K562 (cell line): ENCODE results near the gene HINT2. TPM values are rescaled to one million over a fixed set of nuclear protein-coding genes. Genes with fewer than 3 reads are reported as not detected.

Experiments
- ATAC-seq: fragments of 200-7000 bp; cut with Tn5 transposase; 3 replicates; pipeline ENCODE4 v1.9.1; 2020; ENCODE audit warnings: moderate library complexity
- BruUV-seq: library from RNA; stranded (reverse); fragments of 400-500 nt; replicated peaks from 2 replicates; lab custom pipeline; 2021; lab: Mats Ljungman, UMichigan
- CTCF ChIA-PET: fragments of 300-600 bp; formaldehyde crosslinking; extraction: SDS; loops from one replicate; lab custom pipeline; 2021; ENCODE audit warnings: low intra/inter-chr PET ratio; lab: Yijun Ruan, JAX
- POLR2A ChIA-PET: fragments of 300-600, 350-650 bp; sonication (Branson Sonifier 250); formaldehyde crosslinking; extraction: SDS; loops from one replicate; lab custom pipeline; 2021; ENCODE audit warnings: antibody characterized with exemption, inconsistent platforms; lab: Yijun Ruan, JAX
- DNase-seq, 4 experiments: peaks; one replicate each; pipeline versions ENCODE4 v3.0.0 to v3.0.0-alpha.2; 2011 to 2018; ENCODE audit warnings: low spot score in 3 of 4, mixed read lengths in 3 of 4; ENCODE audit errors: extremely low read depth in 1 of 4
- FAIRE-seq: peaks from 2 replicates; lab custom pipeline; 2011; peaks lifted over from hg19 to GRCh38; lab: Jason Lieb, UNC
- H2AFZ ChIP-seq: 2 replicates; pipeline ENCODE4 v1.6.0; 2011; ENCODE audit warnings: low read depth, low read length, control low read depth, inconsistent platforms
- H3K27ac ChIP-seq: fragments of 200-600 bp; 3 replicates; pipeline ENCODE4 v1.8.0; 2011; ENCODE audit warnings: low read depth, mild to moderate bottlenecking, control low read depth, inconsistent platforms, low read length, moderate library complexity, mixed read lengths; ENCODE audit errors: extremely low read depth
- H3K27me3 ChIP-seq, 2 experiments: fragments of 300-600 bp in 1 of 2; 2 replicates in 1 of 2; 3 replicates in 1 of 2; pipeline versions ENCODE4 v1.6.0 to v1.8.0; 2011; ENCODE audit warnings: inconsistent platforms in 2 of 2, low read length in 2 of 2, mild to moderate bottlenecking in 1 of 2, mixed read lengths in 1 of 2, moderate library complexity in 1 of 2; ENCODE audit not compliant: control insufficient read depth in 2 of 2, insufficient read depth in 2 of 2
- H3K36me3 ChIP-seq: fragments of 300-600 bp; 3 replicates; pipeline ENCODE4 v1.8.0; 2011; ENCODE audit warnings: mild to moderate bottlenecking, low read length, inconsistent platforms; ENCODE audit not compliant: control insufficient read depth, insufficient read depth
- H3K4me1 ChIP-seq, 2 experiments: fragments of 200-600 bp in 1 of 2; replicated peaks in 1 of 2; 2 replicates in 1 of 2; 3 replicates in 1 of 2; pipeline versions ENCODE4 v1.5.1 to v1.8.0; 2011; ENCODE audit warnings: inconsistent platforms in 2 of 2, low read length in 2 of 2, mild to moderate bottlenecking in 1 of 2, mixed read lengths in 1 of 2, moderate library complexity in 1 of 2; ENCODE audit not compliant: control insufficient read depth in 2 of 2, insufficient read depth in 2 of 2
- H3K4me2 ChIP-seq: 2 replicates; pipeline ENCODE4 v1.6.1; 2011; ENCODE audit warnings: low read length, control low read depth, inconsistent platforms, mixed read lengths; ENCODE audit not compliant: insufficient read depth
- H3K4me3 ChIP-seq: fragments of 200-600 bp; sonication (generic), shearing (Covaris generic); 2 replicates; pipeline ENCODE4 v1.5.1; 2016; ENCODE audit warnings: control low read depth, inconsistent platforms
- H3K79me2 ChIP-seq: fragments of 200-600 bp; 3 replicates; pipeline ENCODE4 v1.8.0; 2011; ENCODE audit warnings: low read length, inconsistent platforms; ENCODE audit not compliant: control insufficient read depth, insufficient read depth
- H3K9ac ChIP-seq, 2 experiments: 2 replicates each; pipeline versions ENCODE4 v1.6.0 to v1.6.1; 2011; ENCODE audit warnings: low read depth in 2 of 2, low read length in 2 of 2, control low read depth in 1 of 2, inconsistent platforms in 1 of 2, mild to moderate bottlenecking in 1 of 2, mixed read lengths in 1 of 2; ENCODE audit not compliant: insufficient read depth in 1 of 2
- H3K9me1 ChIP-seq: one replicate; pipeline ENCODE4 v1.6.0; 2011; ENCODE audit warnings: inconsistent platforms, mild to moderate bottlenecking, low read length, moderate library complexity; ENCODE audit not compliant: control insufficient read depth, insufficient read depth
- H3K9me3 ChIP-seq: replicated peaks from 2 replicates; pipeline ENCODE4 v1.5.1; 2011; ENCODE audit warnings: low read depth, low read length, inconsistent platforms; ENCODE audit not compliant: control insufficient read depth, insufficient read depth
- H4K20me1 ChIP-seq: replicated peaks from 2 replicates; pipeline ENCODE4 v1.6.1; 2011; ENCODE audit warnings: low read length, inconsistent platforms, mixed read lengths; ENCODE audit not compliant: control insufficient read depth, insufficient read depth
- CTBP1 ChIP-seq: fragments of 450-650 bp; IDR thresholded peaks from 2 replicates; pipeline ENCODE4 v1.6.1; 2016; ENCODE audit warnings: borderline replicate concordance
- CUX1 ChIP-seq: fragments of 200-800 bp; sonication (Bioruptor generic); IDR thresholded peaks from 2 replicates; pipeline ENCODE4 v1.6.1; 2016; ENCODE audit warnings: missing genetic modification characterization, missing compliant biosample characterization
- NFIC ChIP-seq: fragments of 450-650 bp; IDR thresholded peaks from 2 replicates; pipeline ENCODE4 v1.6.1; 2017; ENCODE audit warnings: mild to moderate bottlenecking, inconsistent platforms
- TSHZ1 ChIP-seq: fragments of 250-450 bp; sonication (Bioruptor Pico); IDR thresholded peaks from 2 replicates; pipeline ENCODE4 v1.4.0; 2020; ENCODE audit warnings: mild to moderate bottlenecking, moderate library complexity
- WGBS: fragments of 100-300 bp; shearing (Covaris generic); methylation state at CpG from one replicate; pipeline ENCODE4 v1.1.6; 2016; ENCODE audit warnings: low coverage, mixed read lengths; ENCODE audit not compliant: insufficient coverage; ENCODE audit errors: missing lambda C conversion rate; 5-methylcytosine and 5-hydroxymethylcytosine counted together
- in situ Hi-C: fragments of 300-500 bp; cut with MboI; formaldehyde crosslinking; loops from 4 replicates; pipeline ENCODE4 v1.15.0; 2018; ENCODE audit warnings: inconsistent platforms, mixed read lengths
- intact Hi-C: fragments of 100-400 bp; cut with micrococcal nuclease; formaldehyde crosslinking; loops from 2 replicates; pipeline ENCODE4 v1.14.2; 2022
- polyA plus RNA-seq, 8 experiments: library from polyadenylated mRNA; depleted of rRNA in 4 of 8; stranded (reverse) in 5 of 8; unstranded in 3 of 8; fragments of >200 nt; fragmentation: Nextera tagmentation in 2 of 8; fragmentation: Illumina TruSeq in 1 of 8; extraction: Ambion mirVana in 2 of 8; extraction: Trizol in 1 of 8; gene quantifications; 2 replicates each; pipeline versions ENCODE4 v1.2.1 to v1.2.3, GENCODE V29; 2011 to 2014; ENCODE audit warnings: inconsistent platforms in 1 of 8, missing spikeins in 1 of 8
- total RNA-seq, 7 experiments: library from RNA; depleted of rRNA in 6 of 7; stranded (reverse); fragments of >200 nt in 6 of 7; fragmentation: Illumina TruSeq in 2 of 7; extraction: Trizol in 2 of 7; gene quantifications; 2 replicates each; pipeline versions ENCODE4 v1.2.1 to v1.2.3, GENCODE V29; 2011 to 2021; ENCODE audit warnings: low replicate concordance in 1 of 7

Gene HINT2
- total and polyA plus RNA-seq, 9 of the 15 experiments (the other 6 are each of a cell fraction or from before 2014, with no cell fraction given), result 5.6 to 44.1 (median 27.9) TPM

GRCh38 chr9:35811381-35812024 lies 3.3 kb downstream of the HINT2 start:
- FAIRE-seq, result no peak
- H3K4me2 ChIP-seq, result peak overlapping the region; percentile 64
- in situ Hi-C loops, result no loop called here
- TF ChIP-seq TSHZ1 (CRISPR knock-in tag), result no peak
- TF ChIP-seq NFIC, result peak; percentile 35; the same call in 1 of the 2 replicates
- no peak for TF ChIP-seq CUX1
- TF ChIP-seq CTBP1, result no peak

More at GRCh38 chr9:35811381-35812024, 3.3 kb downstream of the HINT2 start:
- 41% methylated on average over 12 of the region's 12 CpGs for WGBS
- BruUV-seq, result no TSS peak
- H3K79me2 ChIP-seq, result peaks cover 12% of the 10 kb centered on the region; the same call in 2 of the 3 replicates
- no peaks in the 10 kb centered on the region for H4K20me1 ChIP-seq
- H3K36me3 ChIP-seq, result peaks cover 26% of the 10 kb centered on the region; the same call in 1 of the 3 replicates
- ATAC-seq (no peak), DNase-seq (no peak)
- no peak overlapping the region for H3K27ac ChIP-seq
- H3K4me1 ChIP-seq, result peaks cover 17 to 31% of the 10 kb centered on the region in 2 experiments
- CTCF ChIA-PET, result no interaction called here
- peak overlapping the region; percentile 31 for H3K4me3 ChIP-seq
- intact Hi-C loops, result loop anchor here (10.0 kb wide), 2 partner anchors 77 to 147 kb away; partner anchors contain the start of genes ARHGEF39, CREB3 and TLN1
- peaks cover 4% of the 10 kb centered on the region for H3K9me1 ChIP-seq
- peak overlapping the region in 1 of 2 experiments; percentile 26; a peak in 2 of 4 replicates for H3K9ac ChIP-seq
- peak overlapping the region; percentile 63 for H2AFZ ChIP-seq
- POLR2A ChIA-PET, result interaction anchor here (0.6 to 1.5 kb wide), 3 partner anchors 10 to 1272 kb away, joined by 3 to 5 read pairs (median 3); no protein-coding TSS in a partner anchor
- no peaks in the 10 kb centered on the region; the same call in 1 of the 2 replicates for H3K9me3 ChIP-seq
- no peaks in the 10 kb centered on the region for H3K27me3 ChIP-seq
